Skin of body (tissue), 2 donors: ENCODE data around the gene IL21R. TPM values are rescaled to one million over a fixed set of nuclear protein-coding genes. Genes with fewer than 3 reads are reported as not detected.

Experiments
- DNase-seq: peaks from one replicate; lab custom pipeline; 2025; lab: John Stamatoyannopoulos, UW
- total RNA-seq: library from RNA; depleted of rRNA; stranded (reverse); fragments of >200 nt; gene quantifications from one replicate; pipeline ENCODE4 v1.2.3, GENCODE V29; 2014

The IL21R gene
- total RNA-seq, result 0.39 TPM

GRCh38 chr16:27401768-27402568 lies at the start of gene IL21R:
IL21R (plus strand) TSS chr16:27402174; CDS start chr16:27430072, 27,898 bp downstream.
- peak; percentile 6 for DNase-seq

GRCh38 chr16:27353853-27354252 lies 48.1 kb upstream of the IL21R start:
- no peak for DNase-seq

DNA sequence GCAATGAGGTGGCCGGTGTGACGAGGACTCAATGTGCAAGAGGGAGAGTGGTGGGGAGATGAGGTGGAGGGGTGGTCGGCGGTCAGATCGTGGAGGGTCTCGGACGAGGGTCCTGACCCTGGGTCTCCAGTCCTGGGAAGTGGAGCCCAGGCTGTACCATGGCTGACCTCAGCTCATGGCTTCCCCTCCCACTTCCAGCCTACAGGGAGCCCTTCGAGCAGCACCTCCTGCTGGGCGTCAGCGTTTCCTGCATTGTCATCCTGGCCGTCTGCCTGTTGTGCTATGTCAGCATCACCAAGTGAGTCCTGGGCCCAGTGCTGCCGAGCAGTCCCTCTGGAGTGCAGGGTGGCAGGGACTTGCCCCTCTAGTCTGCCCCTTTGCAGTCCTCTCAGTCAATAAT lies 46.4 kb upstream of the IL21R start:
- DNase-seq, result no peak

GRCh38 chr16:27356794-27357193 lies 45.2 kb upstream of the IL21R start:
- no peak for DNase-seq

GRCh38 chr16:27359051-27359450 lies 42.9 kb upstream of the IL21R start:
- DNase-seq, result no peak

DNA sequence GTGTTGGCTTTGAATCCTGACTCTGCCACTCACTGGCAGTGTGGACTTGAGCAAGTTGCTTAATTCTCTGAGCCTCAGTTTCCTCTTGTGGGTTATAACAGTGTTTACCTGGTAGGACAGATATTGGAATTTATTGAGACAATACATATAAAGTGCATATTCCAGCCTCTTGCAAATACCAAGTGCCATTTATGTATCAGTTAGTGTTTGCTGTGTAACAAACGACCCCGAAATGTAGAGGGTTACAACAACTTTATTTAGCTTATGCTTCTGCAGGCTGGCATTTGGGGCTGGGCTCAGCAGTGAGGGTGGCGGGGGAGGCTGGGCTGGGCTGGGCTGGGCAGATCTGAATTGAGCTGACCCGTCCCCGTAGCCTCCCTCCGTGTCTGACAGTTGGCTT lies 42.4 kb upstream of the IL21R start:
- DNase-seq, result no peak

GRCh38 chr16:27361987-27362386 lies 40.0 kb upstream of the IL21R start:
- no peak for DNase-seq

GRCh38 chr16:27362570-27363245 lies 39.3 kb upstream of the IL21R start:
- no peak for DNase-seq

GRCh38 chr16:27363246-27363632 lies 38.7 kb upstream of the IL21R start:
- DNase-seq, result no peak

- no peak for DNase-seq
These were observed 38.2 kb upstream of the IL21R start for GRCh38 chr16:27363797-27364196.

GRCh38 chr16:27364493-27365141 lies 37.4 kb upstream of the IL21R start:
- DNase-seq, result no peak

GRCh38 chr16:27365142-27366089 lies 36.6 kb upstream of the IL21R start:
- DNase-seq, result no peak

DNA sequence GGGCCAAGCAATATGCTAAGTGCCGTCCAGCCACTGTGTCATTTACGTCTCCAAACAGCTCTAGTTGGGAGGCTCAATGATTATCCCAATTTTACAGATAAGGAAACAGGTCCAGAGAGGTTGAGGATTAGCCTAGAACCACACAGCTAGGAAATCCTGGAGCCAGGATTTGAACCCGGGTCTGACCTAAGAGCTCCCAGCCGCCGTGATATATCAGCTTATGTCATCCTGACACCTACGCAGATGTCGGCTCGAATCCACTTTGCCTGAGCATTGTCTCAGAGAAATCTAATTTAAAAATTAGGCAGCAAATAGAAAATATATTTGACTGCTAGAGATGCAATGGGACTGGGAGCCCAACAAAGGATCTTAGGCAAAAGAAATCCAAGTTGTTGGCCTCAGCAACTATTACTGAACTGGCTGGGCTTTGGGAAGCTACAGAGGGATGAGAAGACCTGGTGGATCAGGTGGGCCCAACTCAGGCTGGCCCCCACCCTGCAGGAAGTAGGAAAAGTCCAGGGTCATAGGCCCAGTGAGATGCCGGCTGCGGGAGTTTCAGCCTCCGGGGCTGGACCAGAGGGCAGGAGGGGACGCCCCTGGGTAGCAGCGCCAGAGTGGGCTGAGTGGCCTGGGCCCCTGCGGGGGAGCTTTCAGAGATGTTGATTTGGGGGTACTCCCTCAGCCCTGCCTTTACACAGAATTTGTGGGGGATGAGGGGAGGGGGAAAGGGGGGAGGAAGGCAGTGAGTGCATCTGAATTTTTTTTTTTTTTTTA lies 35.1 kb upstream of the IL21R start:
- DNase-seq, result no peak

DNA sequence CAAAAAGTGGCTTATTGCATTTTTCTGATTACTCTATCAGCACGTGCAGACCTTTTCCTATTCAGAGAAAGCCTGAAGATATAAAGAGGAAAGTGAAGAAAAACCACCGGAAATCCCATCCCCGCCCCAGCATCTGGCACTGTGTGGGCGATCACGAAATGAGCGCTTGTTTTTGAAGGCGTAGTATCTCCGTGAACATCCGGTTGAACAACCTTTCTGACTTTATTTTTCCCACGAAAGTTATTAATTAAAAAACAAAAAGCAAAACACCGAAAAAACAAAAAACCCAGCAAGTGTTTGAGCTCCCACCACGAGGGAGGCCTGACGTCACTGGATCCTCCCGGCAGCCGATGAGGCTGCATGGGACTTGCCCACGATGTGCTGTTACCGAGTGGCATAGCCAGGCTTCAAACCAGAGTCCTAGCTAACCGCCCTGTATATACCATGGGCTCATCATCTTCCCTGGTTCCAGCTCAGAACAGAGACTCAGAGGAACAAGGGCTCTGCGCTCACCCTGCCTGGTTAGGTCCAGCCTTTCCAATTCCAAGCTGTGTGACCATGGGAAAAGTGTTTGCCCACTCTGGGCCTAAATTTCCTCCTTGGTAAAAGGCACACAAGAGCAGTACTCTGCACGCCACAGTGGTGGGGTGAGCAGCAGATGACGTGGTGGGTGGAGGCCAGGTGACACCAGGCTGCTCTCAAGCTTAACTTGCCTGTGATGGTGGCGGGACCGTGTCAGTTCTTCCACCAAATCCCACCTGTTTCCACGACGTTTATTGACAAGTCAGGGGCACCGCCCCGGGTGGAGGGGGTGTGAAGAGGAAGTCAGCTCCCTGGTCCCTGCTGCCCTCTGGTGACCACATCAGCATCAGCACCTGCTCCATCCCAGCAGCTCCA lies 34.3 kb upstream of the IL21R start:
- peak; percentile 43 for DNase-seq

DNA sequence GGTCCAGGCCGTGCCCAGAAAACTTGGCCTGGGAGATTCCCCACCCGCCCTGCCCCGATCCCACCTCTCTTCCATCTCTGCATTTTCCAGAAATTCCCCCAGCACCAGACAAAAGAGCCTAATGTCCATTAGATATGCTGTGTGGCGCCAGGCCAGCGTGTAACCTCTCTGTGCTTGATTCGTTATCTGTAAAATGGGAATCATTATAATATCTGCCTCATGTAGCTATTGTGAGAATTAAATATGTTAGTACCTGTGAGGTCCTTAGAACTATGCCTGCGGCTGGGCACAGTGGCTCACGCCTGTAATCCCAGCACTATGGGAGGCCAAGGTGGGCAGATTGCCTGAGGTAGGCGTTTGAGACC lies 33.6 kb upstream of the IL21R start:
- DNase-seq, result no peak

DNA sequence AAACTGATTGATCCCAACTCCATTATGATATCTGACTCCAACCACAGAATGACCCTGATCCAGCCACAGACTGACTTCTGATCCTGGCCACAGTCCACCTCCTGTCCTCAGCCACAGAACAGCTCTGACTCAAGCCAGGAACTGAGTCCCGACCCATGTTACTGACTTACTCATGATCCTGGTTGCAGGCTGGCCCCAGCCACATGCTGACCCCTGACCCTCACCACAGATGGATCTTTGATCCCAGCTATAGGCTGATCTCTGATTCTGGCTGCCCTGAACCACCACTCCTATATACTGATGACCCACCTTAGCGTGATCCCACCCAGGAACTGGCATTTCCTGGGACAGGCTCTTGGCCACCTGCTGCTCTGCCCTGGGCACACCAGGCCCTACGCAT lies 32.2 kb upstream of the IL21R start:
- no peak for DNase-seq

- no peak for DNase-seq
These were observed 31.7 kb upstream of the IL21R start for GRCh38 chr16:27370318-27370717.

- no peak for DNase-seq
These were observed 28.7 kb upstream of the IL21R start for GRCh38 chr16:27373312-27373711.

- no peak for DNase-seq
These were observed 27.7 kb upstream of the IL21R start for GRCh38 chr16:27374221-27374803.
